ENCODE results near the gene INS. TPM values are rescaled to one million over a fixed set of nuclear protein-coding genes. Genes with fewer than 3 reads are reported as not detected.
"Not testable (repeated sequence)": the region's sequence is repeated elsewhere in the genome, so short reads cannot be mapped to it uniquely, and the experiment has no call there.

Gene INS
- total RNA-seq, 1 donor from 2014 or later, result not detected

GRCh38 chr11:2128511-2129307 lies 32.3 kb downstream of the INS start:
- Histone ChIP-seq H3K27ac (no peak overlapping the region), H3K36me3 (no peaks in the 10 kb centered on the region), H3K4me3 (no peak overlapping the region), H3K9me3 (no peaks in the 10 kb centered on the region), H3K27me3 (peaks cover 6% of the 10 kb centered on the region), H3K4me1 (no peaks in the 10 kb centered on the region)
- no peak for TF ChIP-seq CTCF (IDR thresholded peaks at IDR 0.05)
- intact Hi-C loops (cut with DNase I), result no loop called here
- no peak for DNase-seq (ENCODE audit: low spot score in 2 of 2)

- intact Hi-C loops (cut with DNase I), result no loop called here
- H3K4me1 ChIP-seq, result no peaks in the 10 kb centered on the region
- no peaks in the 10 kb centered on the region for H3K27me3 ChIP-seq
Observed at GRCh38 chr11:2128130-2128510, 32.9 kb downstream of the INS start.

GRCh38 chr11:2127482-2128129 lies 33.4 kb downstream of the INS start:
- Histone ChIP-seq H3K4me3 (no peak overlapping the region), H3K9me3 (no peaks in the 10 kb centered on the region), H3K27ac (no peak overlapping the region), H3K27me3 (no peaks in the 10 kb centered on the region), H3K36me3 (no peaks in the 10 kb centered on the region), H3K4me1 (no peaks in the 10 kb centered on the region)
- intact Hi-C loops (cut with DNase I), result no loop called here
- DNase-seq (ENCODE audit: low spot score in 2 of 2), result no peak
- no peak for TF ChIP-seq CTCF (IDR thresholded peaks at IDR 0.05)

More at GRCh38 chr11:2128130-2128510, 32.9 kb downstream of the INS start:
- Histone ChIP-seq H3K27ac (no peak overlapping the region), H3K4me3 (no peak overlapping the region), H3K36me3 (no peaks in the 10 kb centered on the region), H3K9me3 (no peaks in the 10 kb centered on the region)
- no peak for TF ChIP-seq CTCF (IDR thresholded peaks at IDR 0.05)
- no peak for DNase-seq (ENCODE audit: low spot score in 2 of 2)

GRCh38 chr11:2126520-2127085 lies 34.4 kb downstream of the INS start:
- Histone ChIP-seq H3K27ac (no peak overlapping the region), H3K36me3 (no peaks in the 10 kb centered on the region), H3K9me3 (no peaks in the 10 kb centered on the region), H3K4me3 (no peak overlapping the region), H3K4me1 (no peaks in the 10 kb centered on the region), H3K27me3 (no peaks in the 10 kb centered on the region)
- TF ChIP-seq CTCF (IDR thresholded peaks at IDR 0.05), result no peak
- no peak for DNase-seq (ENCODE audit: low spot score in 2 of 2)
- intact Hi-C loops (cut with DNase I), result no loop called here

- H3K27me3 ChIP-seq; DNase-seq (ENCODE audit: low spot score in 2 of 2); H3K36me3 ChIP-seq; H3K27ac ChIP-seq; H3K4me3 ChIP-seq; H3K9me3 ChIP-seq; intact Hi-C loops (cut with DNase I); H3K4me1 ChIP-seq: not testable (repeated sequence)
Observed at GRCh38 chr11:2124736-2125484, 36.1 kb downstream of the INS start.

GRCh38 chr11:2123628-2123960 lies 37.4 kb downstream of the INS start:
- intact Hi-C loops (cut with DNase I), result no loop called here
- no peak overlapping the region for H3K4me3 ChIP-seq
- H3K9me3 ChIP-seq, result no peaks in the 10 kb centered on the region
- no peak for TF ChIP-seq CTCF (IDR thresholded peaks at IDR 0.05)
- no peaks in the 10 kb centered on the region for H3K36me3 ChIP-seq
- H3K27ac ChIP-seq, result no peak overlapping the region
- no peak for DNase-seq (ENCODE audit: low spot score in 2 of 2)
- H3K4me1 ChIP-seq, result no peaks in the 10 kb centered on the region
- H3K27me3 ChIP-seq, result peaks cover 5% of the 10 kb centered on the region

Data from ascending aorta (tissue), 2 donors.